ENCODE measurements around the gene OR10H2.
A peak's percentile ranks its signal among the peaks of the same experiment; 100 is the strongest.
"Not testable (repeated sequence)": the region's sequence is repeated elsewhere in the genome, so short reads cannot be mapped to it uniquely, and the experiment has no call there.

The OR10H2 gene, protein sequence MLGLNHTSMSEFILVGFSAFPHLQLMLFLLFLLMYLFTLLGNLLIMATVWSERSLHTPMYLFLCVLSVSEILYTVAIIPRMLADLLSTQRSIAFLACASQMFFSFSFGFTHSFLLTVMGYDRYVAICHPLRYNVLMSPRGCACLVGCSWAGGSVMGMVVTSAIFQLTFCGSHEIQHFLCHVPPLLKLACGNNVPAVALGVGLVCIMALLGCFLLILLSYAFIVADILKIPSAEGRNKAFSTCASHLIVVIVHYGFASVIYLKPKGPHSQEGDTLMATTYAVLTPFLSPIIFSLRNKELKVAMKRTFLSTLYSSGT

DNA sequence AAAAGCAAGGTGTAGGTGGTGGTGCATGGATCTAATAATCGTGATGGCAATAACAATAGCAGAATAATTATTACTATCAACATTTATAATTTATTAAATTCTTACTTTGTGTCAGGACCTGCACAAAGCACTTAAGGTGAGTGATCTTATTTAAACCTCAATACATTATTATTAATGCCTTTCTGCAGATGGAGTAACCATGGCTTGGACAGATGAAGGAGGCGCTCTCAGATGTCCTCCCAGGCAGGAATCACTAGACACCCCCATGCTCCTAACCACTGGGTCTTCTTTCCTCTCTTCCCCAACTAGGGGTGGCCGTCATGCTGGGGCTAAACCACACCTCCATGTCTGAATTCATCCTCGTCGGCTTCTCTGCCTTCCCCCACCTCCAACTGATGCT is at the start of gene OR10H2:
Gene OR10H2 (plus strand): TSS at position 301 of the 400 bp plus-strand sequence. CDS start 20 bp downstream, at position 321.
- no peak for DNase-seq

GRCh38 chr19:15679089-15679488 is 48.7 kb upstream of the OR10H2 start:
- DNase-seq: no peak

DNA sequence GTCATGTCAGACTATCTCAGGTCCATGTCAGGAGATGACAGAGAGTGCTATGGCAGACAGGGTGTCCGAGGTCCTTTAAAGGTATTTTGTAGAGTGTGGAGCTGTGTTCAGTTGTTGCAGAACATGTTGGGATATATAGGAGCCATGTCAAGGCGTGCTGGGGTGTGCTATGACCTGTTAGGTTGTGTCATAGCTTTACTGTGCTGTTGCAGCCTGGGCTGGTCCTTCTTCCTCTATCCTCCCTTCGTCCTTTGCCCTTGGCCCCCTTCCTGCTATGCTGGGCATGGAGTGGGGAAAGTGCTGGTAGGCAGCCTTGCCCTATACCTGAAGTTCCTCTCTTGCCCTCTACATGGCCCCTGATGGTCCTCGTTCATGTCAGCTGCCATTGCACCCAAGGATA is 48.0 kb upstream of the OR10H2 start:
- DNase-seq: not testable (repeated sequence)

DNA sequence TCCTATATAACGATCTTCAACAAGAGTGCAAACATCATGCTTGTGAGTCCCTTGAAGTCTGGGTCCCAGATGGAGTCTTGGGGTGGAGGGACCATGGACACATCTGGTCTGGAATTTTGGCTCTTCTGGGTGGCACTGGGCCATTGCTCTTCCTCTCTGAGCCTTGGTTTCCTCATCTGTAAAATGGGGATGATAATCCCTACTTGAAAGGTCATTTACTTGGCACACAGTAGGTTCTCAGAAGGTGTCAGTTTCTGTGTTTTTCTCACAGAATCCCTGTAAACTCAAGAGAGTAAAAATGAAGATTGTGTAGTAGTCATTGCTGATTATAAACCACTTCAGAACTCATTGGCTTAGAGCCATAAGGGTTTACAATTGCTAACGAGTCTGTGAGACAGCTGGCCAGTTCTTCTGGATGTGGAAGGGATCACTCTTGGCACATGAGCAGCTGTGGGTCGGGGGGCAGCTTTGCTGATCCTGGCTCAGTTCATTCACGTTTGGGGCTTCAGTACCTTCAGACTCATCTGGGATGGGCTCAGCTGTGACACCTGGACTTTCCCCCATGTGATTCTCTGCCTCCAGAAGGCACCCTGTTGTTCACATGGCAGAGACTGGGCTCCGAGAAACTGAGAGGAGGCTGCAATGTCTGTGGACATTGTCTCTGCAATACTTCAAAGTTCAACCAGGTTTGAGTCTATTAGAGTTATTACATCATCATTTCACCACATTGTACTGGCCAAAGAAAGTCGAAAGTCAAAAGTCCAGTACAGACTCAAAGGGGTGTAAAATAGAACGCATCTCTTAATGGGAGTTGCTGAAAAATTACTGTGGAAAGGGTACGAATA is 47.1 kb upstream of the OR10H2 start:
- DNase-seq: no peak

GRCh38 chr19:15683411-15683810 is 44.4 kb upstream of the OR10H2 start:
- no peak for DNase-seq

DNA sequence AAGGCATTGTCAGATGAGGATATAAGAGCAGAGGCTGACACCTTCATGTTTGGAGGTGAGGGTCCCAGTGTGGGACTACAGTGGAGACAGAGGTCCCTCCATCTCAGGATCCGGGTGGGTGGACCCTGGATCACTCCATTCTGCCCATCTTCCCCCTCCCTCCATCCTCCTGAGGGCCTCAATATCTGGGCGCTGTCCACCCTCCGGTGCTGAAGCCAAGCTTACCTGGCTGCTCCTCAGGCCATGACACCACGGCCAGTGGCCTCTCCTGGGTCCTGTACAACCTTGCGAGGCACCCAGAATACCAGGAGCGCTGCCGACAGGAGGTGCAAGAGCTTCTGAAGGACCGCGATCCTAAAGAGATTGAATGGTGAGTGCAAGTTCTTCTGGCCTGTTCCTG is 43.0 kb upstream of the OR10H2 start:
- DNase-seq: no peak

GRCh38 chr19:15696654-15697194 is 31.1 kb upstream of the OR10H2 start:
- no peak for DNase-seq

- DNase-seq: no peak
Measured at GRCh38 chr19:15701757-15702533, 25.9 kb upstream of the OR10H2 start.

- peak; percentile 80 for DNase-seq
Measured at GRCh38 chr19:15702534-15702930, 25.3 kb upstream of the OR10H2 start.

GRCh38 chr19:15714638-15715037 is 13.2 kb upstream of the OR10H2 start:
- DNase-seq: no peak

DNA sequence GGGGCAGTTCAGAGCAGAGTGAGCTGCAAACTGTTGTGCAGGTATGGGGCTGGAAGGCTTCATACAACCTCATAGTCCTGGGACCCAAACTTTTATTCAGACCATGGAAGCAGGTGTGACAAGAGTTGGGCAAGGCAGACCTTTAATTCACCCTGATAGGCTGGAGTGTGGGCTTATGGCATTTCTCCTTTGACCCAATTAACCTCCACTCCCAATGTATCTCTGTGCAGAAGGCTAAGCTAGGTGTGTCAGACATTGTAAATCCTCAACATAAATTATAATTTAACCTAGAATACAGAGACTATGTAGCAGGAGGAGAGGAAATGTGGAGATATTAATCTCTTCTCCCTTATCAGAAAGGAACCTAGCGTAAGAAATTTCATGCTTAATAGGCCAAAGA is 12.2 kb upstream of the OR10H2 start:
- no peak for DNase-seq

DNA sequence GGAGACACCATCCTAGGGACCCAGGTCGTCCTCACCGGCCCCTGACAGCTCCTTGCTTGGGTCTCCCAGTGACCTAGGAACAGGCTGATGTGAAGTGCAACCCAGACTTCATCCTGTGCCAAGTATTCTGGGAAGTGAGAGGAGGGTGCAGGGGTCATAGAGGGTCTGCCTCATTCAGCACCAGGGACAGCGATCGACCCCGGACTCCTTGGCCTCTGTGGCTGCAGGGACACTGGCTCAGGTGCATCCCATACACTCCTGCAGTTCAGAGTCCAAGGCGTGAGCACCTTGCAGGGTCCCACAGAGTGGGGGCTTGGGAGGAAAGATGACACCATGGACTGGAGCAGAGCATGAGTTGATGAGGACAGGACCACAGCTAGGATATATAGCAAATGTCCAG is 10.0 kb upstream of the OR10H2 start:
- no peak for DNase-seq

GRCh38 chr19:15721268-15721667 is 6.6 kb upstream of the OR10H2 start:
- DNase-seq: no peak

- no peak for DNase-seq
Measured at GRCh38 chr19:15722956-15723355, 4.9 kb upstream of the OR10H2 start.

DNA sequence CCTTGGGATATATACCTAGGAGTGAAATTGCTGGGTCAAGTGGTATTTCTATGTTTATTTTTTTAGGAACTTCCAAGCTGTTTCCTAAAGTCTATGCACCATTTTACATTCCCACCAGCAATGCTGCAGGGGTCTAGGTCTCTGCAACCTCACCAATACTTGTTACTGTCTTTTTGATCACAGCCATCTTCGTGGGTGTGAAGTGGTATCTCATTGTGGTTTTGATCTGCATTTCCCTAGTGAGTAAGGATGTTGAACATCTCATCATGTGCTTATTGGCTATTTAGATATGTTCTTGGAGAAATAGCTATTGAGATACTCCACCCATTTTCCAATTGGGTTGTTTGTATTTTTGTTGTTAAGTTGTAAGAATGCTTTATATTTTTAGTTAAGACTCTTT is 2.7 kb downstream of the OR10H2 start:
- DNase-seq: no peak

DNA sequence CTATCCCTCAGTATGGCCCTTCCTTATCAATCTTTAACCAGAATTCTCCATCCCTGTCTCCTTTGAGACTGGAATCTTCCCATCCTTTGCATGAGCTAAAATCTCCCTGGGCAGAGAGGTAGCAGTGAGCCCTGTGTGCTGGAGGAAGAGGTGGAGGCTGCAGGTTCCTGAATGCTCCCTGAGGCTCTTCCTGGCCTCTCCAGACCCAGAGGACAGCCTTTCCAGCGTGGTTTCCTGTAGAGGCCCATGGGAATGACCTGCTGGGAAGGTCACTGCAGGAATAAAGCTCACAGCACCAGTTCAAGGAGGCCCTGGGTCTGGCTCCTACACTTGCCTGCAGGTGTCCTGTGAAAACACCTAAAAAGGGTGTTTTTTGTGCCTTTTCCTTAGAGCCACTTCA is 4.6 kb downstream of the OR10H2 start:
- DNase-seq: no peak

GRCh38 chr19:15733895-15734294 is 6.1 kb downstream of the OR10H2 start:
- DNase-seq: no peak

DNA sequence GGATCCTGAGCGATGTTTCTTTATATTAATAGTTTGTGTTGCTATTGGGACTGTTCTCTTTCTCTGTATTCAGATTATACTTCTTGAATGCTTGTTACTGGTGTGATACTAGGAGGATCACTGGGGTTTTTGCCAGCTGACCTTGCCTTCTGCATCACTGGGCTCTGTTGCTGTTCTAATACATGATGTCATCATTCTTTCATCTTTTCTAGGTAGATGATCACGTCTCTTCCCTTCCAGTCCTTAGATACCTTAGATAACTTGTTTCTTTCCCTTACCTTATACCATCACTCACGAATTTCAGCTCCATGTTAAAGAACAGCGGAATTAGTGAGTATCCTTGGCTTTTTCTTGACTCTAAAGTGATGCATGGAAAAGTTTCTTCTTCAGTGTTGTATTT is 9.9 kb downstream of the OR10H2 start, which contains the start of gene OR10H3:
Gene OR10H3 (plus strand): TSS at position 264 of the 400 bp plus-strand sequence. CDS start 3,408 bp downstream, outside the sequence.
- DNase-seq: no peak

GRCh38 chr19:15740785-15741184 is 13.0 kb downstream of the OR10H2 start:
- DNase-seq: no peak

DNA sequence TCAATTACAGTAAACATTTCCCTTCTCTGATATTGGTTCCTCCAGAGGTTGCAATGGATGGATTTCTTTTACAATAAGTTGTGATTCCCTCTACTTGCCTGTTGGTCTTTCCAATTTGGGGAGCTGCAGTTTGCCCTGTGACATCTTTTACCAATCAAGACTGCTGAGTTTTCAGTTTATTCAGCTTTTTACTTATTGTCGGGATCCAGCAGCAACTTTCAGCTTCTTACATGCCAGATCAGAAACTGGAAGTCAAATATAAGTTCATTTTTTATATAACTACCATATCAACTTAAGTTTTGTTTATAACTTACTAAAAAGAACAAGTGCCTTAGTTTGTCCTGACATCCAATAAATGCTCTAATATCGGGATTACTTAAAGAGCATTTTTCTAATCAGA is 20.4 kb downstream of the OR10H2 start:
- DNase-seq: no peak

DNA sequence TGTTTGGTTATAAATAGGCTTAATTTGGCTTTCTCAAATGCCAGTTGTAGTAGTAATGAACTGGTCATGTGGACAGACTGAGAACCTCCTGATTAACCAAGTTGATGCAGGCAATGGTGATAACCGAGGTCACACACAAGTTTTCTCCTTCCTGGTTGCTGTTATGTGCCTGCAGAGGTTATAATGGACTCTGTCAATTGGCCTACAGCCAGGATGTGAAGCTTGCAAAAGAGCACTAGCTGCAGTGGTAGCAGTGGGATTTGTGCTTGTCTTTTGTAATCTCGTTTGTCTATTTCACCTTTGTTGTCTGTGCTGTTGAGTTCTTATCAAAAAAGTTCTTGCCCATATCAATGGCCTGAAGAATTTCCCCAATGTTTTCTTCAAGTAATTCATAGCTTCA is 30.6 kb downstream of the OR10H2 start:
- no peak for DNase-seq

DNA sequence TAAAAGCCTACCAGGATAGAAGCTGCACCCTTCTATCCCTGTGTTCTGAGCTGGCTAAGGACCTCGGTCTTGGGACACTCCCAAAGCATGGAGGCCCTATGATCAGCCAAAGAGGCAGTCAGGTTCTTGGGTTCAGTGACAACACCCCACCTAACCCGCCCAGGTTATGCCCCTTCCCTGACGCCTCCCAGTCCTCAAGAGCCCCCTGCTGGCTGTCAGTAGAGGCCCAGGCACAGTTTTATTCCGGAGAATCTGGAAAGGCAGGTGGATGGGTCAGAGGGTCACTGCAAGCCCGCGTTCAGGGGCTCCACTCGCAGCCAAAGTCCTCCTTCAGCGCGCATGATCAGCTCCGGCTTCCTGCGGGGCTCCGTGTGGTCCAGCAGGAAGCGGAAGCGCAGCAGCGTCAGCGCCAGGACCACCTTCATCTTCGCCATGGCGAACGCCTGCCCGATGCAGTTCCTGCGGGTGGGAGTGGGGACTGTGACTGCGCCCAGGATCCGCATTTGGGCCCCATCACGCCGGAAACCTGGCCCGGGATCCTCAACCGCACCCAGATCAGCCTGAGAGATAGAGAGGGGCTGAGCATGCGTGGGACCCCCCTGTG is 32.2 kb downstream of the OR10H2 start:
- DNase-seq: no peak

GRCh38 chr19:15769586-15769985 is 41.8 kb downstream of the OR10H2 start:
- DNase-seq: no peak
